Effector CD8-positive, alpha-beta T cell (primary cell): ENCODE results near the gene CNDP2.
"Not testable (repeated sequence)": the region's sequence is repeated elsewhere in the genome, so short reads cannot be mapped to it uniquely, and the experiment has no call there.

Source experiments
- DNase-seq: peaks from one replicate; lab custom pipeline; 2025; lab: John Stamatoyannopoulos, UW

The CNDP2 gene

DNA sequence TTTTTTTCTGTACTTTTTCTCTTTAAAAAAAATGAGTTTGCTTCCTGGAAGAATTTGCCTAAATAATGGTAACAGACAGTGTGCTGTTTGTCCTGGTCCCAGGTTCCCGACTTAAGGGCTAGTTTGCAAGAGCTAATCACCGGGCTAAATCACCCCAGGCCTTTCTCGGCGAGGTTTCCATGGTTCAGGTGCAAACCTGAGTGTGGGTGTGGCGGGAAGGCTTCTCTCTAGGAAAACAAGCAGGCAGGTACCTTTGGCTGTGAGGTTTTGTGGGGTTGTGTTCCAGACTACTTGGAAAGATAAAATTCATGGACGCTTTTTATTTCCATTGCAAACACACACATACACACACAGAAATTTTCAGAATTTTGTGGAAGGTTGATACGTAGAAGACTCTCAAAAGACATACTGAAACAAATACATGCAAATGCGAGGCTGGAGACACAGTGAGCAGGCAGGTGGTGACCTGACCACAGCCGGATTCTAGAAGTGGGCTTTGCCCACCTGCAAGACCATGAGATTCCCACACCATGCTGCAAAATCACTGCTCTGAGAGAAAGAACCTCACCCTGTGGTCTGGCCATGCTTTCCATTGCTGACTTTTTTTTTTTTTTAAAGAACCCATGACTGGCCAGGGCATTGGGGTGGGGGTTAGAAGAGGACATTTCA lies 39.0 kb downstream of the CNDP2 start:
- DNase-seq, result no peak

DNA sequence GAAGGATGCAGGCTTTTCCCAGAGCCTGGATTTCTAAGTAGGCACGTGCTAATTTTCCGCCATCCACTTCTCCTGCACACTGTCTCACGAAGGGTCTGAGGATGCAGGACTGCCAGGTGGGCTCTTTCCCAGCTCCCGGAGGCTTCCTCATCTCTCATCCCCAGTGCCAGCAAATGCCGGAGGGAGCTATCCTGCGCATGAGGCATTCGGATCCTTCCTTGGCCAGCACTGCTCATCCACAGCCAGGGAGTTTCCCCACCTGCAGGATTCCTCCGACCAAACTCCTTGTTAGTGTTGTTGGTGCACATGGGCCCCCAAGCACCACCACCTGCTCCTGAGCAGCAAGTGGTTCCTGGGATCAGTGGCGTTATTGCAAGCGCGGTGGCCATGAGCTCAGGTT lies 43.1 kb downstream of the CNDP2 start:
- DNase-seq, result no peak

DNA sequence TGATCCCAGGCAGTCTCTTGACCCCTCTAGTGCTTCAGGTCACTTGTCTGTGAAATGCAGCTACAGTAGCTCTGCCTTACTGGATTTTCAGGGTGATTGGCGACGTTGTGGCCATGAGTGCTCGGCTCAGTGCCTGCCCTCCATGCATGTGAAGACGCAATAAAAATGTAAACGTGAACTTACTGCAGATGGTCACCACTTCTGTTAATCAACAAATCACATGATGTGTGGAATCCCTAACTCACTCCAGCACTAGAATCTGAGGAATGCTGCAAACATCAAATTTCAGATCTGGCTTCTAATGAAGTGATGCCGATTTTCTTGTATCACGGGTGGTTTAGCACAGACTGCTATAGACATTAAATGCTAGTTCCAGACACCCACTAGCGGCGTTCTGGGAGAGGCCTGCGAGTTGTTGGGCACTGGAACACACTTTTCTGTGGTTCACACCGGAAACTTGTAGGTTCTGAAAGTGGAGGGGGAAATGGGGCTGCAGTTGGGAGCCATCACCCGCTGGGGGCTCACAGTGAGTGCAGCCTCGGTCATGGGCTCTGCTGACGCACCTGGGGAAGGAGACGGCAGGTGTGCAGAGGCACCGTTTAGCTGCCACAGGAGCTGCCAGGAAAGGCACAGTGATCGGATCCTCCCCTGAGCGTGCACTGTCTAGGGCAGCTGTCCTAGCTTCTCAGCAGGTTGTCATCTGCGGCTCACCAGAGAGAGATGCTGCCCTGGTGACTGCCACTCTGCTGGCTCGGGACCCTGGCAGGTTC lies 44.7 kb downstream of the CNDP2 start:
- no peak for DNase-seq

DNA sequence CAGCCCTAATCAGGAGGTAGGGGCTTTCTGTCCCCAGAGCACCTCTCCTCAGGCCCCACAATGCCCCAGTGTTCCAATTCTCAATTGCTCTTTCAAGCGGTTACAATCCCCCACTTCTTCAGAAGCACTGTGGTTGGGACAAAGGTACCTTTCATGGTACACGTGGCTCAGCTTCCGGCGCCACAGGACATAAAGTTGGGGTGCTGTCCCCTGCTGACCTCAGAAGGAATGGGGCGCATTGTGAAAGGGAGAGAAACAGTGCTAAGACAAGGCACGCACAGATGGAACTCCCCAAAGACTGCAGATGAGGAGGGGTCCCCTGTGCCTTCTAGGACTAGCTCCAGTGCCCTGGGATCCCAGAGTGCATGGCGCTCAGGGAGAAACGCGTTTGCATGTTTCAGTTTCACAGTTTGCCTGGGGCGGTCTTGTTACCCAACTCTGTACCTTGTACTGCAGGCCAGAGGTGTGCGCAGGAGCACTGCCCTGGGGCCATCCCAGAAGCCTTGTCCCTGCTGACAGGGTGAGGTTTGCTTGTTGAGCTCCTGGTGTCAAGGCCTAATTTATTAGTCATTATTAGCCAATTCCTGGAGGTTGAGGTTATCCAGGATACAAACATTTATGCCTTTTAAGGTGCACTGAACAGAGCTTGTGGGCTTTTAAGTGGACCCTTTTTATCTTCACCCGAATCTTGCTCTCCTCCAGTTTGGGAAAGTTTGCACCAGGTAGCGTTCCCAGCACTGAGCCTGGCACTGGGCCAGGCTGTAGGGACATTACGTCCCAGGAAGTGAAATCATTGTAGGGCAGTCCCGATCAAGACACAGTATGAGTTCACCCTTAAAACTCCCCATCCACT lies 45.8 kb downstream of the CNDP2 start:
- no peak for DNase-seq

DNA sequence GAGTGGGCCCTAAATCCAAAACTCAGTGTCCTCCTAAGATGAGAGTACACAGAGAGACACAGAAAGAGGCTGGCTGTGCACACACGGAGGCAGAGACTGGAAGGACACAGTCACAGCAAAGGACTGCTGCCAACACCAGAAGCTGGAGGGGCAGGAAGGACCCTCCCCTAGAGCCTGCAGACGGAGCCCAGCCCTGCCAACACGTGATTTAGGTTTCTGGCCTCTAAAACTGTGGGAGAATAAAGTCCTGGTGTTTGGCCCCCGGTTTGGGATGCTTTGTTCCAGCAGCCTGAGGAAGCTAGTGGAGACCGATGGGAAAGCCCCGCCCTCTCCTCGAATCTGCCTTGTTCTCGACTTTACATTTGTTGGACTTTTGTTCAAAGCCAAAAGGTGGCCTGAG lies 48.7 kb downstream of the CNDP2 start:
- no peak for DNase-seq

DNA sequence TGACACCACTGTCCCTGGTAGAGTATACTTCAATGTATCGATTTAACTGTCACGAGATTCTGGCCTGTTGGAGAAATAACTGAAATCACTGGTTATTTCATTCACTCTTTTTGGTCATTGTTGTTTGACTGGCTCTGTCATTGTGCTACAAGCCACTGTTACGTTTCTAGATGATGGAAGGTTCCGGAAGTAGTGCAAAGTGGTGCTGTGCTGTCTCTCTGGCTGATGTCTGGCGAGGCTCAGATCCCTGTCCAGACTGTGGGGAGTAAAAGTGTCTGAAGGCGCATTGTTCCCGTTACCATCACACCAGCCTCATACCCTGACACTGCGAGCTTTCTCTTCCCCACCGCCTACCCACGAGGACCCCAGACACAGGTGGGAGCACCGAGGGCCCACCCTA lies 49.8 kb downstream of the CNDP2 start:
- DNase-seq, result no peak

DNA sequence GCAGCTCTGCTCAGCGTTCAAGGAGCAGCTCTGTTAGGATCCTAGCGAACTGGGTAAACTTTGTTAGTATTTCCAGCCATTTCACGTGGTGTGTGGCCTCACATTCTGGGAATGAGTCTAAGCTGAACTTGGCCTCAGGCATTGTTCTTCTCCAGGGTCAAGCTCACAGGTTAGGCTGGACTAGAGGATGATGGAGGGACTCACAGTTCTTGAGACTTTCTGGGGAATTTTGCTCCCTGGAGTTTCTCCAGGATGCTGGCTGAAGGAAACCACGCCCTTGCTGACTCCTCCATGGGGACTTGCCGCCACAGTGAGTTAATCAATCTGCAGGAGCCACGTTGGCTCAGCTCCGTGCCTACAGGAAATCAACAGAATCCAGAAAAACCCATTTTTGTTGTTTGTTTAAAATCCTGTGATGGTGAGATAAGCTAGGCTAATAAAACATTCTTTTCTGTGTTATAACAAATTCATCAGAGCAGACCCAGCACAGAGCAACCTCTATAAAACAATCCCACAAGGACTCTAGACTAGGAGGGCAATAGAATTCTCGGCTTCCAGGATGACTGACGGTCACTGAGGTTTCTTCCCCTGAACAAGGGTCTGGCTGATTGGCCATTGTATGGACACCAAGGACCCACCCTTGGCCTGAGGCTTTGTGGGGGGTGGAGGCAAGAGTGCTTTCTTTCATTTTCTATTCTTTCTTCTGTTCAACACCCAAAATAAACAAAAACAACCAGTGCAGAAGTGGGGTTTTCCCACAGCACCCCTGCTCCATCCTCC lies 50.8 kb downstream of the CNDP2 start:
- no peak for DNase-seq

DNA sequence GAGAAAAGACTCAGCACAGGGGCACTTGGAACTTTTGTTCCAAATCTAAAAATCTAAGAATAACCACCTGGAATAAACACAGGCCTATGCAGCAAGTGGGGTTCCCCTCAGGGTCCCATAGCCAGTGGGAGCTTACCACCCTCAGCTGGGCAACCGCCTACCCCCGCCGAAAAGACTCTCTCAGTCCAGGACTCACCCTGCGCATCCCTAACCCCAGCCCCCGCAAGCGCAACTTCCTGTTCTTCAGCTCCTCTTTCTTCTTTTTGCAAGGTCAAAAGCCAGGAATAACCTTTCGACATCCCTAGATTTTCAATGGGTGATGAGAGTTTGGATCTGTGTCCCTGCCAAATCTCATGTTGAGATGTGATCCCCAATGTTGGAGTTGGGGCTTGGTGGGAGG lies 51.7 kb downstream of the CNDP2 start:
- no peak for DNase-seq

DNA sequence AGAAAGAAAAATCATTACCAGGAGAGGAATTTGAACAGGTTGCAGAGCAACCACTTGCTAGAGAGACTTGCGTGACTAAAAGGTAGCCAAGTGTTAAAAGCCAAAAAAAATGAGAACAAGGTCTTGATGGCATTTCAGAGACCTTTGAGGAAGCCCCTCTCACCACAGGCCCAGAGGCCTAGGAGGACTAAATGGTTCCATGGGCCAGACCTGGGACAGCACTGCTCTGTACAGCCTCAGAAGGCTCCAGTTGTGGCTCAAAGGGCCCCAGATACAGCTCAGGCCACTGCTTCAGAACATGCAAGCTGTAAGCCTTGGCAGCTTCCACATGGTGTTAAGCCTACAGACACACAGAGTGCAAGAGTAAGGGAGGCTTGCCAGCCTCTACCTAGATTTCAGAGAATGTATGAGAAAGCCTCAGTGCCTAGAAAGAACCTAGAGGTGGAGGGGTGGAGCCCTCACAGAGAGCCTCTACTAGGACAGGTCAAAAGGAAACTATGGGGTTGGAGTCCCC lies 53.5 kb downstream of the CNDP2 start:
- DNase-seq, result no peak

DNA sequence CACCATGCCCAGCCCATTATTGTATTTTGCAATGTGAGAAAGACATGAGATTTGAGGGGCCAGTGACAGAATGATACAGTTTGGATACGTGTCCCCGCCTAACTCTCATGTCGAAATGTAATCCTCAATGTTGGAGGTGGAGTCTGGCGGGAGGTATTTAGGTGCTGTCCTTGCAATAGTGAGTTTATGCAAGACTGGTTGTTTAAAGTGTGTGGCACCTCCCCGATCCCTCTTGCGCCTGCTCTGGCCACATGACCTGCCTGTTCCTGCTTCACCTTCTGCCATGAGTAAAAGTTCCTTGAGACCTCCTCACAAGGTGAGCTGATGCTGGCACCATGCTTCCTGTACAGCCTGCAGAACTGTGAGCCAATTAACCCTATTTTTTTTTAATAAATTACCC lies 54.7 kb downstream of the CNDP2 start:
- no peak for DNase-seq

DNA sequence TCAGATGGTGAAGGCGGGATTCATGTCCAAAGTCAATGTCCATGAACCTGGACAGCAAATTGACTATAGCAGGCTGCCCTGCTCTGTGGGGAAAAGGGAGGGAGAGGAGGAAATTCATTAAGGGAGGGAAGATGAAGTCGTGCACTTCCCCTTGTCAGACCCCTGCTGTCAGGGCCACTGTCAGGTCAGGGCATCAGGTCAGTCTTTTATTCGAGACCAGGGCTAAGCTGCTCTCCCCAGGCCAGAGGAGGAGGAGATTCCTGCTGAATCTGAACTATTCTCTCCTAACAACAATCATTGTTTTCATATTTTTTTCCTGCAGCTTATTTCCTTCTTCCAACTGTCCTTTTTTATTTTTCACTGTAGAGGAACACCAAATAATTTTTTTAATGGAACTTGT lies 55.3 kb downstream of the CNDP2 start:
- no peak for DNase-seq

DNA sequence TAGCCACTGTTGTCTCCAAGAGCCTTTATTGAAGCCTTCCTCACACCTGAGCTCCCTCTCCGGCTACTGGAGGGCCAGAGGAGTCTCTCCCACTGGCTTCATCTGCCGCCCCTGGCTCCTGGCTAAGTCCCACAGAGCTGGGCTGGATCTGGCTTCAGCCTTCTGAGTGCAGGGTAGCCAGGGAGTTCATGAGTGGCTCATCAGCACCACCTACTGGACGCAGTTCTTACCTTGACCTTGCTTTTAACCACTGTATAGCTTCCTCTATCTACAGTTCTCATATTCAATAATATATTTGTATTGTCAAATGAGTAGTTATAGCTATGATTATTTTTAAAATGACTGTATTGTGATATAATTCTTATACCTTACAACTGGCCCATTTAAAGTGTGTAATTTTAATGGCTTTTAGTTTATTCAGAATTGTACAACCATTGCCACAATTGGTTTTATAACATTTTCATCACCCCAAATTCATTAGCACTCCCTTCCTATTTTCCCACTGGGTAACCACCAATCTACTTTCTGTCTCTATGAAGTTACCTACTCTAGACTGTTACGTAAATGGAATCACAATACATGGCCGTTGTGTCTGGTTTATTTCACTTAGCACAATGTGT lies 55.9 kb downstream of the CNDP2 start:
- peak; percentile 48 for DNase-seq

DNA sequence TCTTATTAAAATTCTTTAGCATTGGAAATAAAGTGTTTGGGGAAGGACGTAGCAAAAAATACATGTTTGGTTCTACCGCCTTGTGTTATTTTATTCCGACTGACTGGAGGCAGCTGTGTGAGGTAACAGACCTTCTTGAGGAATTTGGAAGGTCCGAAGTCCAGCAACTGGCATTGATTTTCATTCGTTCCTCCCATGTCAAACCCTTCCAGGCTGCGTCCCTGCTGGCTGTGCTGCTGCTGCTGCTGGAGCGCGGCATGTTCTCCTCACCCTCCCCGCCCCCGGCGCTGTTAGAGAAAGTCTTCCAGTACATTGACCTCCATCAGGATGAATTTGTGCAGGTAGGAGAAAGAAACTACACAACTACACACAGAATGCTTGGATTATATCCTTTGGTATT lies 60.0 kb downstream of the CNDP2 start:
- no peak for DNase-seq

DNA sequence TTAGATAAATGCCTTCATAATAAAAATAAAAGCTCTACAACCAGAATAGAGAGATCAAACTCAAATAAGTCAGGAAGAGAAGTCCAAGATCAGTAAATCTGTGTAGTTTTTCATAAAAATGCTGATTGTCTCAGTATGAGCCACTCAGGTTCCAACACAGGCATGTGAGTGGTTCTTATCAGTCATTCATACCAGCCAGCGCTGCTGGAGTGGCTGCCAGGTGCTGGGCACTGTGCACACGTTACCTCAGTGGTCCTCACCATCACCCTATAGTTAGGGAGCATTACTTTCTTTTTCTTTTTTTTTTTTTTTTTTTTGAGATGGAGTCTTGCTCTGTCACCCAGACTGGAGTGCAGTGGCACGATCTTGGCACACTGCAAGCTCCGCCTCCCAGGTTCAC lies 61.9 kb downstream of the CNDP2 start:
- DNase-seq, result no peak

DNA sequence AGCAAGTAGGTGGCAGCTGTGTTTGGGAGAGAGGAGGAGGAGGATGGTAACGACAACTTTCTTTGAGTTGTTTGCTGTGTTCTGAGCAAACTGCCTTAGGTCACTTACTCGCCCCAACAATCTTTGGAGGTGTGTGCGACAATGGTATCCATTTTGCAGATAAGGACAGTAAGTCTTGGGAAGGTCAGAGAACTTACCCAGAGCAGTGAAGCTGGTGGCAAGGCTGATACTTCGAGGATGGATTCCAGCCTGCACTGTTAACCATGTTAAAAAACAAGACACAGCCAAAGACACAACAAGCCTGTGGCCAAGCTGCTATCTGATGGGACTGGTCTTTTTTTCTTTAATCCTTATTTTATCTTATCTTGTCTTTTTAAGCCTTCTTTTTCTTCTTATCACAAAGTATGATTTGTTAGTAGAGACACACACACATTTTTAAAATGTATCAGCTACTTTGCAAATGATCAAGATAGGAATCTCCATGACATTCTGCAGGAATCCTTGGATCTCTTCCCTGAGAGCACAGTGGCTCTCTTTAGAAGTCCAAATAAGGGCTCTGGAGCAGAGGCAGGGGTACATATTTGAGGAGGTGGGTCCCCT lies 66.1 kb downstream of the CNDP2 start:
- no peak for DNase-seq

DNA sequence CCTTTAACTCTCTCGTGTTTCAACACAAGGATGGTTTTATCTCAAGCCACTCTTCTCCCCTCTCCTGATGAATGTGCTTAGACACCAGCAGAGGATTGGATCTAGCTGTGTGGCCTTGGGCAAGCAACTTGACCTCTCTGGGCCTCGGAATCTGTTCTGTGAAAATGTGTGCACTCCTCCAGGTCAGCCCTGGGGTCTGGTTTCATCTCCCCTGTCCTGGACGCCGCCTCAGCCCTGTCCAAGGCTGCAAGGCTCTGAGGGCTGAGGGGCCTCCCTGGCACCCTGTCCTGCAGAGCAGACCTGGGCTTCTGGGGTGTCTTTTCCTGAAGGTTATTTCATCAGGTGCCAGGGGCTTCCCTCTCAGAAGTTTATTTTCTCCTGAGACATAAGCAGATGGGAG lies 66.6 kb downstream of the CNDP2 start:
- DNase-seq, result no peak

DNA sequence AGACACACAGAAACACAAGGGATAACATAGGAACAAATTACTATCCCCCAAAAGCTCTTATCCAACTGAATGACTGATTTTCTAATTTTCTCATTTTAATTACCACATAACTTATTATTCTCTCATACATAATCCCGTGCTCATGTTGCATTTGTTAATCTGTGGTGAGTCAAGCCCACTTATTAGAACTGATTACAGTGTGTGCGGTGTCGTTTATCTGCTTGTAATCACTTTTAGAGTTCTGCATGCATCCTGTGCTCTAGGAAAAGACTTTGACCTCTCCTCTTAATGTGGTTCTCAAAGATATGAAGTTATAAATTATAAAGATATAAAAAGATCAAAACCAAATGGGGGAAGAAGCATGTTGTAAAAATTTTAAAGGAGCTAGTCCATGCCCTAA lies 67.8 kb downstream of the CNDP2 start:
- DNase-seq, result no peak

DNA sequence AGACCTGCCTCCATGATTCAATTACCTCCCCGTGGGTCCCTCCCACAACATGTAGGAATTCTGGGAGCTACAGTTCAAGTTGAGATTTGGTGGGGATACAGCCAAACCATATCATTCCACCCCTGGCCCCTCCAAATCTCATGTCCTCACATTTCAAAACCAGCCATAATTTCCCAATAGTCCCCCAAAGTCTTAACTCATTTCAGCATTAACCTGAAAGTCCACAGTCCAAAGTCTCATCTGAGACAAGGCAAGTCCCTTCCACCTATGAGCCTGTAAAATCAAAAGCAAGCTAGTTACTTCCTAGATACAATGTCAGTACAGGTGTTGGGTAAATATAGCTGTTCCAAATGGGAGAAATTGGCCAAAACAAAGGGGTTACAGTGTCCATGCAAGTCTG lies 69.0 kb downstream of the CNDP2 start:
- not testable (repeated sequence) for DNase-seq

DNA sequence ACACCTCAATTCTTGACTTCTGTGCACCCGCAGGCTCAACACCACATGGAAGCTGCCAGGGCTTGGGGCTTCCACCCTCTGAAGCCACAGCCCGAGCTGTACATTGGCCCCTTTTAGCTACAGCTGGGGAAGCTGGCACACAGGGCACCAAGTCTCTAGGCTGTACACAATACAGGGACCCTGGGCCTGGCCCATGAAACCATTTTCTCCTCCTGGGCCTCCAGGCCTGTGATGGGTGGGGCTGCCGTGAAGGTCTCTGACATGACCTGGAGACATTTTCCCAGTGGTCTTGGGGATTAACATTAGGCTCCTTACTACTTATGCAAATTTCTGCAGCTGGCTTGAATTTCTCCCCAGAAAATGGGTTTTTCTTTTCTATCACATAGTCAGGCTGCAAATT lies 69.8 kb downstream of the CNDP2 start:
- not testable (repeated sequence) for DNase-seq

DNA sequence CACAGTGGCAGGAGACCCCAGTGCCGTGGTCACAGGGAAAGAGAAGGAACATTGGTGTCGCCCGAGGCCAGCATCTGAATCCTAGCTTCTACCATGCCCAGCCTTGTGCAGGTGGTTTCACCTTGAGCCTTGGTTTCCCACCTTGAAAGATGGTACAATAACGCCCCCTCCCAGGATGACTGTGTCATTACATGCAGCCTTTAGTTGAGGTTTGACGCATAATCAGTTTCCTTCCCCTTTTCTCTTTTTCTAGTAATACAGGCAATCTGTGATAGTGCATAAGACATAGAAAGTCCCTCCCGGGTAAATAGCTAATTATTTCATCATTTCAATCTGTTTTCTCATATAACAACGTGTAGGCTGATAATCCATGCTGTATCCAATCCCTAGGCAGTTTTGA lies 71.7 kb downstream of the CNDP2 start:
- no peak for DNase-seq

DNA sequence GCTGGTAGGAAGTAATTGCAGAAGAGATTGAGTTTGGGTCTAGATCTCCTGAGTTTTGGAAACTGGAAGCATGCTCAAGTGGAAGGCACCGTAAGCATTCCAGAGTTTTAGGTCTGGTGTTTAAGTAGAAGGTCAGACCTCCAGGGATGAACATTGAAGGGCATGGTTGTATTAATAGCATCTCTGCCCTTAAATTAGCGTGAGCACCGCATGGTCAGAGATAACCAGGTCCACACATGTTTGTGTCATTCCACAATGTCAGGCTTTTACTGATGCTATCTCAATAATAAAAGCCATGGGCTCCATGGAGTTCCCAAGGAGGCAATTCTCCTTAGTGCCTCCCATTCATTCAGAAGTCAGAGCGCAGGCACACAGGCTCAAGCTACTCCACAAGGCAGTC lies 73.2 kb downstream of the CNDP2 start:
- DNase-seq, result no peak
